Esophagus squamous epithelium (tissue), 5 donors: ENCODE results near the gene PROKR2. TPM values are rescaled to one million over a fixed set of nuclear protein-coding genes. Genes with fewer than 3 reads are reported as not detected.

Experiments used
- DNase-seq: peaks from one replicate; lab custom pipeline; 2025; lab: John Stamatoyannopoulos, UW
- H3K27ac ChIP-seq, 4 donors: fragments of 200-600 bp; sonication (generic); one replicate each; pipeline ENCODE4 v1.5.1; 2016 to 2019; ENCODE audit warnings: mild to moderate bottlenecking in 1 of 4
- H3K27me3 ChIP-seq, 4 donors: fragments of 200-600 bp; sonication (generic); 1 replicate in 3 of 4; 2 replicates in 1 of 4; pipeline versions ENCODE4 v1.5.1 to v1.6.0; 2017 to 2021; ENCODE audit warnings: antibody characterized with exemption in 1 of 4
- H3K36me3 ChIP-seq, 3 donors: fragments of 200-600 bp; sonication (generic); one replicate each; pipeline ENCODE4 v1.5.1; 2016 to 2019
- H3K4me1 ChIP-seq, 3 donors: fragments of 200-600 bp; sonication (generic); one replicate each; pipeline ENCODE4 v1.5.1; 2017 to 2019
- H3K4me3 ChIP-seq, 4 donors: fragments of 200-600 bp; sonication (generic); 1 replicate in 3 of 4; 2 replicates in 1 of 4; pipeline ENCODE4 v1.5.1; 2016 to 2019; ENCODE audit warnings: mild to moderate bottlenecking in 2 of 4, moderate library complexity in 1 of 4
- H3K9me3 ChIP-seq, 3 donors: fragments of 200-600 bp; sonication (generic); one replicate each; pipeline ENCODE4 v1.5.1; 2016 to 2019
- POLR2A ChIP-seq, 4 donors: fragments of 450-650 bp; IDR thresholded peaks; one replicate each; pipeline ENCODE4 v1.6.1; 2017; ENCODE audit warnings: antibody characterized with exemption in 4 of 4, mild to moderate bottlenecking in 4 of 4, moderate library complexity in 3 of 4
- WGBS, 2 donors: methylation state at CpG; one replicate each; pipeline ENCODE4 v1.1.5; 2018; 5-methylcytosine and 5-hydroxymethylcytosine counted together
- intact Hi-C: fragments of 100-400 bp; cut with DNase I; formaldehyde crosslinking; loops from one replicate; pipeline ENCODE4 v1.15.0; 2022
- total RNA-seq, 4 donors: library from RNA; depleted of rRNA; stranded (reverse); fragments of >200 nt; gene quantifications; one replicate each; pipeline ENCODE4 v1.1.0, GENCODE V29; 2016
- TF ChIP-seq, protein P1 (sequence below), 6 experiments: fragments of 450-650 bp in 4 of 6; fragments of 200-600 bp in 2 of 6; sonication (generic) in 2 of 6; IDR thresholded peaks; one replicate each; pipeline ENCODE4 v1.5.1; 2016 to 2019; ENCODE audit warnings: antibody characterized with exemption in 6 of 6, mild to moderate bottlenecking in 4 of 6, moderate library complexity in 4 of 6
- donor health status: DM: yes; HTN: yes; CAD: no.

Gene PROKR2
- total RNA-seq, 4 donors from 2014 or later: not detected

DNA sequence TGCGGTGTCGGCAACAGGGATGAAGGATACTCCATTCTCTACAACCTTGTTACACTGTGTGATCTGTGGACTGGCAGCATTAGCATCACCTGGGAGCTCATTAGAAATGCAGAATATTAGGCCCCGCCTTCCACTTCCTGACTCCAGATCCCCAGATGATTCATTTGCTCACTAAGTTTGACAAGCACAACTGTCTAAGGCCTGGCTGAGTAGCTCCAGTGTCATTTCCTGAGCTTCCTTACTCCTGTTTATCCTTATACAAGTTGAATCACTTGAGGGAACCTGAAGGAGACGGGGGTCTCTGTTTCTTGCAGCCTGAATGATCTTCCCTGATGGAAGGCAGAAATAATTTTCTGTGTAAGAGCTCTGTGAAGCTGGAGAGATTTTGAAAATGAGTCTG is 32.7 kb upstream of the PROKR2 start:
- H3K27ac ChIP-seq: no peak overlapping the region
- TF ChIP-seq, protein P1, sequence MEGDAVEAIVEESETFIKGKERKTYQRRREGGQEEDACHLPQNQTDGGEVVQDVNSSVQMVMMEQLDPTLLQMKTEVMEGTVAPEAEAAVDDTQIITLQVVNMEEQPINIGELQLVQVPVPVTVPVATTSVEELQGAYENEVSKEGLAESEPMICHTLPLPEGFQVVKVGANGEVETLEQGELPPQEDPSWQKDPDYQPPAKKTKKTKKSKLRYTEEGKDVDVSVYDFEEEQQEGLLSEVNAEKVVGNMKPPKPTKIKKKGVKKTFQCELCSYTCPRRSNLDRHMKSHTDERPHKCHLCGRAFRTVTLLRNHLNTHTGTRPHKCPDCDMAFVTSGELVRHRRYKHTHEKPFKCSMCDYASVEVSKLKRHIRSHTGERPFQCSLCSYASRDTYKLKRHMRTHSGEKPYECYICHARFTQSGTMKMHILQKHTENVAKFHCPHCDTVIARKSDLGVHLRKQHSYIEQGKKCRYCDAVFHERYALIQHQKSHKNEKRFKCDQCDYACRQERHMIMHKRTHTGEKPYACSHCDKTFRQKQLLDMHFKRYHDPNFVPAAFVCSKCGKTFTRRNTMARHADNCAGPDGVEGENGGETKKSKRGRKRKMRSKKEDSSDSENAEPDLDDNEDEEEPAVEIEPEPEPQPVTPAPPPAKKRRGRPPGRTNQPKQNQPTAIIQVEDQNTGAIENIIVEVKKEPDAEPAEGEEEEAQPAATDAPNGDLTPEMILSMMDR (IDR thresholded peaks at IDR 0.05): no peak
- TF ChIP-seq POLR2A (IDR thresholded peaks at IDR 0.05): no peak
- H3K9me3 ChIP-seq: no peaks in the 10 kb centered on the region
- intact Hi-C loops: no loop called here
- H3K27me3 ChIP-seq: no peaks in the 10 kb centered on the region
- 75 to 80% methylated on average over 4 of the region's 4 CpGs for WGBS, 2 donors
- no peak for DNase-seq
- H3K4me3 ChIP-seq: no peak overlapping the region
- H3K36me3 ChIP-seq: no peaks in the 10 kb centered on the region
- H3K4me1 ChIP-seq: no peaks in the 10 kb centered on the region

DNA sequence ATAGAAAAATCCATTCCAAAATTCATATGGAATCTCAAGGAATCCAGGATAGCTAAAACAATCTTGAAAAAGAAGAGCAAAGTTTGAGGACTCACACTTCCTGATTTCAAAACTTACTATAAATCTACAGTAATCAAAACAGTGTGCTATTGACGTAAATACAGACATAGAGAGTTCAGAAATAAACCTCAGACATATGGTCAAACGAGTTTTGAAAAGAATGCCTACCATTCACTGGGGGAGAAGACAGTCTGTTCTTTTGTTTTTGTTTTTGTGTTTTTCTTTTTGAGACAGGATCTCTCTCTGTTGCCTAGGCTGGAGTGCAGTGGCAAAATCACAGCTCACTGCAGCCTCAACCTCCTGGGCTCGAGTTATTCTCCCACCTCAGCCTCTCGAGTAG is 25.3 kb upstream of the PROKR2 start:
- Histone ChIP-seq H3K36me3 (no peaks in the 10 kb centered on the region), H3K4me3 (no peak overlapping the region), H3K27me3 (no peaks in the 10 kb centered on the region), H3K27ac (no peak overlapping the region), H3K4me1 (no peaks in the 10 kb centered on the region), H3K9me3 (no peaks in the 10 kb centered on the region)
- WGBS, 2 donors: 21 to 22% methylated on average over 4 of the region's 4 CpGs
- DNase-seq: no peak
- intact Hi-C loops: no loop called here
- TF ChIP-seq, protein P1 (IDR thresholded peaks at IDR 0.05): no peak
- no peak for TF ChIP-seq POLR2A (IDR thresholded peaks at IDR 0.05)

DNA sequence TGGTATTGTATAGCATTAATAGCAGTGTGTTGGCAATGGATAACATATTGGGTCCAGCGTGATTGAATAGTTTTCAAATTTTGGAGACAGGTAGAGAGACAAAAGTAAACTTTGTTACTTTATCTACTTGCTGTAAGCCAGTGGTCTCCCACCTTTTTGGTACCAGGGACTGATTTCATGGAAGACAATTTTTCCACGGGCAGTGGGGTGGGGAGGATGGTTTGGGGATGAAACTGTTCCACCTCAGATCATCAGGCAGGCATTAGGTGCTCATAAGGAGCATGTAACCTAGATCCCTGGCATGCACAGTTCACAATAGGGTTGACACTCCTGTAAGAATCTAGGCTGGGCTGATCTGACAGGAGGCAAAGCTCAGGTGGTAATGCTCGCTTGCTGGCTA is 14.6 kb upstream of the PROKR2 start:
- WGBS, 2 donors: 60 to 64% methylated on average over 3 of the region's 3 CpGs
- intact Hi-C loops: no loop called here

DNA sequence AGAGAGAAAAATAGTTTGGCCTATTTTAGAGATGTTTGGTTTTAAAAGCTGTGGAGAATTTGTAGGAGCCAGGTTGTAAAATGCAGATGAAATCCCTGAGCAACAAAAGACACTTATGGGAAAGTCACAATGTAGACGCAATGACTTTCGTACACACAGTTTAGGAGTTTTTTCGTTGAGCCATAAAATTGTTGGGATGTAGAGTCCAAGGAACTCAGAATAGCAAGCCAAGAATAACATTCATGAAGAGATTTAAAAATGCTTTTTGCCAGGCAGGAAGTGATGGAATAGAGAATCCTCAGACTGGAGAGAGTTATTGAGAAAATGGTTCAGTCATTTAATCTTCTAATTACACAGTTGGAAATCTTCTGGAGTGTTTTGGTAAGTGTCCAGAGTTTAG is 11.5 kb upstream of the PROKR2 start:
- no peak overlapping the region for H3K4me3 ChIP-seq
- WGBS, 2 donors: 51 to 74% methylated on average over 3 of the region's 3 CpGs
- no peak for TF ChIP-seq POLR2A (IDR thresholded peaks at IDR 0.05)
- TF ChIP-seq, protein P1 (IDR thresholded peaks at IDR 0.05): no peak
- no peaks in the 10 kb centered on the region for H3K27me3 ChIP-seq
- intact Hi-C loops: no loop called here
- no peaks in the 10 kb centered on the region for H3K36me3 ChIP-seq
- H3K27ac ChIP-seq: no peak overlapping the region
- no peaks in the 10 kb centered on the region for H3K9me3 ChIP-seq
- H3K4me1 ChIP-seq: no peaks in the 10 kb centered on the region
- DNase-seq: no peak

More for the DNA sequence above, 14.6 kb upstream of the PROKR2 start:
- H3K27ac ChIP-seq: no peak overlapping the region
- no peaks in the 10 kb centered on the region for H3K9me3 ChIP-seq
- no peaks in the 10 kb centered on the region for H3K36me3 ChIP-seq
- H3K4me1 ChIP-seq: no peaks in the 10 kb centered on the region
- no peak for DNase-seq
- no peak overlapping the region for H3K4me3 ChIP-seq
- no peaks in the 10 kb centered on the region for H3K27me3 ChIP-seq
- TF ChIP-seq, protein P1 (IDR thresholded peaks at IDR 0.05): no peak
- TF ChIP-seq POLR2A (IDR thresholded peaks at IDR 0.05): no peak

DNA sequence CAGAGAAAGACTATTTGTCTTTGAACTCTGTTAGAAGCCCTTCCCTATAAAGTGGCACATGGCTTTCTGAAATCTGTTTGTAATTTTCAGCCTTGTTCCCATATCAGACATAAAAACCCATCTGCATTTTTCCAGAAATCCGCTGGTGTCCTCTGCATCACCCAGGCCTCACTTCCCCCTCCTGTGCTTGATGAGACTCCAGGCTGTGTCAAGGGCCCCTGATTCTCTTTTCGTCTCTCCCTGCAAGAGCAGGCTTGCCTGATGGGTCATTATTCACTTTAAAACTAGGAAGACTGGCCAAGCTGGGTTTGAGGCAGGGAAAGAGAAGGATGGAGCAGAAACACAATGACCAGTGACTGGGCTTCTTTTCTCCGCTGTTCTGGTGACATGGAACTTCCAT is 10.6 kb upstream of the PROKR2 start:
- intact Hi-C loops: no loop called here
- no peaks in the 10 kb centered on the region for H3K27me3 ChIP-seq
- DNase-seq: no peak
- no peaks in the 10 kb centered on the region for H3K9me3 ChIP-seq
- 31 to 60% methylated on average over 2 to 3 of the region's 3 CpGs for WGBS, 2 donors
- no peaks in the 10 kb centered on the region for H3K4me1 ChIP-seq
- H3K36me3 ChIP-seq: no peaks in the 10 kb centered on the region
- no peak overlapping the region for H3K27ac ChIP-seq
- no peak for TF ChIP-seq POLR2A (IDR thresholded peaks at IDR 0.05)
- no peak overlapping the region for H3K4me3 ChIP-seq

DNA sequence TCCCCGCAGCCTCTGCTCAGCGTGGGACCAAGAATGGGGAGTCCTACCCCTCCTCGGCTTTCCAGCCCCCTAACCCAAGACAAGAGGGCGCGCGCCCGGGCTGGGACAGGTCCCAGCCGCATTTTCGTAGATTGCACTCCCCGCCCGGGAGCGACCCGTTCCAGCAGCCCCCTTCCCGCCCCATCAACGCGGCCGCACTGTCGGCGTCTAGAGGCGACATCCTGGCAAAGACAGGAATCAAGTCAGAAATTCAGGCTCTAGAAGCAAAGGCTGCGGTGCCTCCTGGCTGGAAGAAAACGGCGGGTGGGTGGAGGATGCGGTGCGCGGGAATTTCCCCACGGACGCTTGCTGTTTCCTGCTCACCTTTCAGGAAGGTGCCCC is 957 bp downstream of the PROKR2 start:
- H3K27me3 ChIP-seq: peaks cover 0 to 61% (median 5%) of the 10 kb centered on the region in 4 donors
- H3K27ac ChIP-seq: no peak overlapping the region
- H3K9me3 ChIP-seq: no peaks in the 10 kb centered on the region
- intact Hi-C loops: no loop called here
- H3K4me1 ChIP-seq: peaks cover 0 to 8% (median 0%) of the 10 kb centered on the region in 3 donors
- no peak for DNase-seq
- H3K36me3 ChIP-seq: no peaks in the 10 kb centered on the region
- no peak overlapping the region for H3K4me3 ChIP-seq
- TF ChIP-seq, protein P1 (IDR thresholded peaks at IDR 0.05): no peak
- no peak for TF ChIP-seq POLR2A (IDR thresholded peaks at IDR 0.05)
- 0 to 3% methylated on average over 8 of the region's 28 CpGs for WGBS, 2 donors
